Upper lobe of right lung (tissue), 1 donor: ENCODE measurements around the gene MRTFB. TPM values are rescaled to one million over a fixed set of nuclear protein-coding genes. Genes with fewer than 3 reads are reported as not detected.

Experiments used
- ATAC-seq: fragments of 200-7000 bp; cut with Tn5 transposase; one replicate; pipeline ENCODE4 v1.9.1; 2020; ENCODE audit warnings: mild to moderate bottlenecking, moderate library complexity
- DNase-seq: peaks from one replicate; pipeline ENCODE4 v3.0.0-alpha.2; 2020
- H3K27ac ChIP-seq: fragments of 200-600 bp; one replicate; pipeline ENCODE4 v1.8.0; 2022
- H3K27me3 ChIP-seq: fragments of 200-600 bp; one replicate; pipeline ENCODE4 v1.8.0; 2022; ENCODE audit warnings: mild to moderate bottlenecking
- H3K36me3 ChIP-seq: fragments of 200-600 bp; one replicate; pipeline ENCODE4 v1.8.0; 2022
- H3K4me1 ChIP-seq: fragments of 200-600 bp; one replicate; pipeline ENCODE4 v1.8.0; 2022
- H3K4me3 ChIP-seq: fragments of 200-600 bp; one replicate; pipeline ENCODE4 v1.8.0; 2022; ENCODE audit warnings: mild to moderate bottlenecking
- H3K9me3 ChIP-seq: fragments of 200-600 bp; one replicate; pipeline ENCODE4 v1.8.0; 2022
- CTCF ChIP-seq: fragments of 200-600 bp; IDR thresholded peaks from one replicate; pipeline ENCODE4 v1.8.0; 2022; ENCODE audit warnings: antibody characterized with exemption
- intact Hi-C: fragments of 100-400 bp; cut with DNase I; formaldehyde crosslinking; loops from one replicate; pipeline ENCODE4 v1.11.0; 2022
- total RNA-seq: library from RNA; stranded (reverse); fragmentation: NEBNext Ultra II Directional; extraction: Animal tissue kit (Norgen Biotek cat#: 25700); gene quantifications from one replicate; pipeline ENCODE4 v1.2.1, GENCODE V29; 2021
- donor health status: DM: no; HTN: yes; CAD: no; lungs with severe emphysema.

MRTFB gene
- total RNA-seq, 1 donor from 2014 or later = 54.7 TPM

DNA sequence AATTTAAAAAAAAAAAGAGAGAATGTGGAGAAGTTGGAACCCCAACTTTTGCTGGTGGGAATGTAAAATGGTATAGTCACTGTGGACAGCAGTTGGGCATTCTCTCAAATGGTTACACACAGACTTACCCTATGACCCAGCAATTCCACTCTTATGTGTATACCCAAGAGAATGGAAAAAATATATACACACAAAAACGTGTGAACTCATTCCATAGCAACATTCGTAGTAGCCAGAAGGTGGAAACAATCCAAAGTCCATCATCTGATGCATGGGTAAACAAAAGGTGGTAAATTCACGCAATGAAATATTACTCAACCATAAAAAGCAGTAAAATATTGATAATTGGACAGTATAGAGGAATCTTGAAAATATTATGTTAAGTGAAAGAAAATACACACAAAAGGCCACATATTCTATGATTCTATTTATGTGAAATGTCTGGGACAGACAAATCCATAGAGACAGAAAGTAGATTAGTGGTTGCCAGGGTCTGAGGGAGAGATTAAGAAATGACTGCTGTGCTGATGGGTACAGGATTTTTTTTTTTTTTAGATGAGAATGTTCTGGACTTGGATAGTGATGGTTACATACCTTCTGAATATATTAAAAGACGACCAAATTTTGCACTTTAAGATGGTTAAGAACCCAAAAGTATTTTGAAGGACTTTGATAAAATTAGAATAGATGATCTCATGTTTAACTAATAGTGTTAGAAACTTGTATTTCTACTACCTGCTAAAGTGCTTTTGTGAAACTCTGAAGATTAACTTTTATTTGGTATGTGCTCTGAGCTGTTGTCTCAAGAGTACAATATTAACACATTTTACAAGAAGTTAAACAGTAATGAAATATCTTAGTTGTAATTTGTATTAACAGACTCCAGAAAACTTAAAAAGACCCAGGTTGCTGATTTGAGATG lies 60.9 kb downstream of the MRTFB start:
- Histone ChIP-seq H3K4me3 (no peak overlapping the region), H3K4me1 (peaks cover 5% of the 10 kb centered on the region), H3K27ac (no peak overlapping the region), H3K27me3 (no peaks in the 10 kb centered on the region), H3K9me3 (no peaks in the 10 kb centered on the region), H3K36me3 (no peaks in the 10 kb centered on the region)
- no peak for ATAC-seq
- DNase-seq = no peak
- no peak for TF ChIP-seq CTCF
- intact Hi-C loops = no loop called here

DNA sequence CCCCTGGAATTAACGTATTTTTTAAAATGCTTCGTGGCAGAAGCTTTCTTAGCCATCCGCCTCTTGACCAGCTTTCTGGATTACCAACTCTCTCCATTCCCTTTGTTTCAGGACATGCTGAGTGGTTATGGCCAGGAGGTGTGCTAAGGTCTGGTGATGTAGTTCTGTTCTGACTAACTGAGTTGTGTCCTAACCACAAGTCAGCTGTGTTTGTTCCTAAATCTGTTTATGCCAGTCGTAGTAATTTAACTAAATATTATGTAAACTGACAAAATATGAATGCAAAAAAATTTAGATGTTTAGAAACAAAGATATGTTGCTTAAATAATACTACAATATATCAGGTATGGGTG lies 61.6 kb downstream of the MRTFB start:
- no peaks in the 10 kb centered on the region for H3K36me3 ChIP-seq
- no peaks in the 10 kb centered on the region for H3K9me3 ChIP-seq
- H3K4me3 ChIP-seq = no peak overlapping the region
- ATAC-seq (peak; percentile 65), DNase-seq (no peak)
- peaks cover 5% of the 10 kb centered on the region for H3K4me1 ChIP-seq
- intact Hi-C loops = no loop called here
- TF ChIP-seq CTCF = no peak
- H3K27ac ChIP-seq = no peak overlapping the region
- no peaks in the 10 kb centered on the region for H3K27me3 ChIP-seq

DNA sequence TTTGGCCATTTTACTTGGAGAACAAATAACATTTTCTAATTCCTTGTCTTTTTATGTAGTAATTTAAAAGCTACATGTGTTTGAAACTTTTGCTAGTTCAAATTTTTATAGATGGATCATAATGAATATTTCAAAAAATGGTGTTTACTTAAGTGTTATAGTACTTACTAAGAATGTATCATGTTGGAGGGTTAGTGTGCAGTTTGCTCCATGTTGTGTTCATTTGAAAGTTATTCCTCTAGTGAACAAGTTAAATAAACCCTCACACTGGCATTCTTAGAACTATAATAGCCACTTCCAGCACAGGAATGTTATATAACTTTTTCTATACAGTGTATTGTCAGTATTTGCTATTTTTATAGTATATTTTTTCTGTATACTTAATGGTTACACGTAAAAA lies 62.8 kb downstream of the MRTFB start:
- no peaks in the 10 kb centered on the region for H3K27me3 ChIP-seq
- ATAC-seq (no peak), DNase-seq (no peak)
- no peak overlapping the region for H3K4me3 ChIP-seq
- H3K36me3 ChIP-seq = no peaks in the 10 kb centered on the region
- intact Hi-C loops = no loop called here
- H3K9me3 ChIP-seq = no peaks in the 10 kb centered on the region
- H3K4me1 ChIP-seq = peaks cover 5% of the 10 kb centered on the region
- TF ChIP-seq CTCF = no peak
- H3K27ac ChIP-seq = no peak overlapping the region

DNA sequence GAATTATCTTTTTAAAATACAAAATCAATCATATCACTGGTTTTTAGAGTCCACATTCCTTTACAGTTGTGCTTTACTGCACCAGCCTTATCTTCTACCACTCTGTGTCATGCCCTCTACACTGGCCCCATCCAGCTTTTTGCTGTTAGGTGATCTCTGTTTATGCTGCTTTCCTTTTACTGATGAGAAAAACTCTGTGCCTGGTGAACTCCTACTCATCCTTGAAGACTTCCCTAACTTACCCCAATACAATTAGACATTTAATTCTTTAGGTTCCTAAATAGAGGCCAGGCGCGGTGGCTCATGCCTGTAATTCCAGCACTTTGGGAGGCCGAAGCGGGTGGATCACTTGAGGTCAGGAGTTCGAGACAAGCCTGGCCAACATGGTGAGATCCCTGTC lies 64.6 kb downstream of the MRTFB start:
- intact Hi-C loops = no loop called here
- H3K4me3 ChIP-seq = no peak overlapping the region
- H3K27ac ChIP-seq = no peak overlapping the region
- ATAC-seq = no peak
- peaks cover 5% of the 10 kb centered on the region for H3K36me3 ChIP-seq
- H3K9me3 ChIP-seq = no peaks in the 10 kb centered on the region
- H3K27me3 ChIP-seq = no peaks in the 10 kb centered on the region
- H3K4me1 ChIP-seq = peaks cover 5% of the 10 kb centered on the region
- no peak for TF ChIP-seq CTCF
- DNase-seq = no peak

GRCh38 chr16:14139872-14140271 lies 68.8 kb downstream of the MRTFB start:
- Histone ChIP-seq H3K27me3 (no peaks in the 10 kb centered on the region), H3K4me3 (no peak overlapping the region), H3K4me1 (no peaks in the 10 kb centered on the region), H3K9me3 (no peaks in the 10 kb centered on the region), H3K36me3 (peaks cover 11% of the 10 kb centered on the region), H3K27ac (no peak overlapping the region)
- ATAC-seq (no peak), DNase-seq (no peak)
- no peak for TF ChIP-seq CTCF
- intact Hi-C loops = no loop called here
